BJ (cell line): Measurements from ENCODE around the gene HOXA3. TPM values are rescaled to one million over a fixed set of nuclear protein-coding genes. Genes with fewer than 3 reads are reported as not detected.
A peak's percentile ranks its signal among the peaks of the same experiment; 100 is the strongest.

Source experiments
- CTCF ChIA-PET: fragments of 350-600 bp; formaldehyde crosslinking; extraction: SDS; loops from one replicate; lab custom pipeline; 2021; ENCODE audit warnings: antibody characterized with exemption, inconsistent platforms; lab: Yijun Ruan, JAX
- POLR2A ChIA-PET: fragments of 300-600 bp; sonication (Branson Sonifier 250); formaldehyde crosslinking; extraction: SDS; loops from one replicate; lab custom pipeline; 2021; ENCODE audit warnings: antibody characterized with exemption; lab: Charles Lee
- DNase-seq: peaks from one replicate; pipeline ENCODE4 v3.0.0-alpha.2; 2011; ENCODE audit warnings: low read depth
- H3K27me3 ChIP-seq: 2 replicates; pipeline ENCODE4 v1.6.0; 2011; ENCODE audit warnings: low read length; ENCODE audit not compliant: control insufficient read depth, insufficient read depth
- H3K36me3 ChIP-seq: 2 replicates; pipeline ENCODE4 v1.5.1; 2011; ENCODE audit warnings: low read length; ENCODE audit not compliant: control insufficient read depth, insufficient read depth
- H3K4me3 ChIP-seq: 2 replicates; pipeline ENCODE4 v1.5.1; 2011; ENCODE audit warnings: low read depth, mild to moderate bottlenecking, control low read depth, low read length
- CTCF ChIP-seq: IDR thresholded peaks from 2 replicates; pipeline ENCODE4 v1.5.1; 2011; ENCODE audit warnings: low read depth, mild to moderate bottlenecking, control low read depth, inconsistent platforms, low read length, moderate library complexity; ENCODE audit not compliant: insufficient read depth
- polyA plus RNA-seq: library from polyadenylated mRNA; depleted of rRNA; stranded (reverse); fragments of >200 nt; gene quantifications from 2 replicates; pipeline ENCODE4 v1.2.3, GENCODE V29; 2011

HOXA3 gene
- polyA plus RNA-seq, 1 experiment: 0.15 TPM

DNA sequence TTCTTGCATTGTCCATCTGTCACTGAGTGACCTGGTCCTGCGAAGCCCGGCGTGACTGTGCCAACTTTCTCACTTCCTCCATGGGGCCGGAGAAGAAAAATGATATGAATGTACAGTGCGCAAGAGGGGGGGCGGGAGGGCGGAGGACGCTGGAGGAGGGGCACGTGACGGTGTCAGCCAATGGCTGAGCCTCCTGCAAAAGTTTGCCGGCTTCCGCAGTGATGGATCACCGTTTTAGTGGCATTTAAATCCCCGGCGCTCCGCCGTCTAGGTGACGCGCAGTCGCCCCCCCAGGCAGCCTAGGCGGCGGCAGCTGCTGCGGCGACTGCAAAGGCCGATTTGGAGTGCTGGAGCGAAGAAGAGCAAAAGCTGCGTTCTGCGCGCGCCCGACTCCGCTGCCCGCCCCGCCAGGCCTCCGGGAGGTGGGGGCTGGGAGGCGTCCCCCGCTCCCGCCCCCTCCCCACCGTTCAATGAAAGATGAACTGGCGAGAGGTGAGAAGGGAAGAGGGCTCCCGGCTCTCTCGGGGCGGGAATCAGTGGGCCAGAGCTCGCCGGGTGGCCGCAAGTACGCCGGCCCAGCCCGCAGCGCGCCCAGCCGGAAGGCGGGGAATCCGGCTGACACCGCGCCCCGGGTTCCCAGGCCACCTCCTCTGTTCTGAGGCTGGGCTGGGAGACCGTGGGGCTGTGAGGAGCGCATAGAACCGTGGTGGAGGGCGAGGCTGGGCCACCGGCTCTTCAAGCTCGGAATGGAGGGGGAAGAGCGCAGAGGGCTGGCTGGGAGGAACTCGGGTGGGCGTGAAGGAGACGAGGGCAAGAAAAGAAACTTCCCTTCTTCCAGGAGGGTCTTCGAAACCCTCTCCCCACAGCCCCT lies 56.3 kb downstream of the HOXA3 start, which contains the start of gene HOXA1:
Gene HOXA1 (minus strand): TSS at position 104 of the 871 bp plus-strand sequence. CDS start 88 bp downstream, at position 16.
- CTCF ChIA-PET: interaction anchor here (0.6 to 1.5 kb wide), 7 partner anchors 13 to 55 kb away, joined by 3 to 6 read pairs (median 3); partner anchors contain the start of gene HOXA5
- POLR2A ChIA-PET: no interaction called here
- no peak for TF ChIP-seq CTCF

DNA sequence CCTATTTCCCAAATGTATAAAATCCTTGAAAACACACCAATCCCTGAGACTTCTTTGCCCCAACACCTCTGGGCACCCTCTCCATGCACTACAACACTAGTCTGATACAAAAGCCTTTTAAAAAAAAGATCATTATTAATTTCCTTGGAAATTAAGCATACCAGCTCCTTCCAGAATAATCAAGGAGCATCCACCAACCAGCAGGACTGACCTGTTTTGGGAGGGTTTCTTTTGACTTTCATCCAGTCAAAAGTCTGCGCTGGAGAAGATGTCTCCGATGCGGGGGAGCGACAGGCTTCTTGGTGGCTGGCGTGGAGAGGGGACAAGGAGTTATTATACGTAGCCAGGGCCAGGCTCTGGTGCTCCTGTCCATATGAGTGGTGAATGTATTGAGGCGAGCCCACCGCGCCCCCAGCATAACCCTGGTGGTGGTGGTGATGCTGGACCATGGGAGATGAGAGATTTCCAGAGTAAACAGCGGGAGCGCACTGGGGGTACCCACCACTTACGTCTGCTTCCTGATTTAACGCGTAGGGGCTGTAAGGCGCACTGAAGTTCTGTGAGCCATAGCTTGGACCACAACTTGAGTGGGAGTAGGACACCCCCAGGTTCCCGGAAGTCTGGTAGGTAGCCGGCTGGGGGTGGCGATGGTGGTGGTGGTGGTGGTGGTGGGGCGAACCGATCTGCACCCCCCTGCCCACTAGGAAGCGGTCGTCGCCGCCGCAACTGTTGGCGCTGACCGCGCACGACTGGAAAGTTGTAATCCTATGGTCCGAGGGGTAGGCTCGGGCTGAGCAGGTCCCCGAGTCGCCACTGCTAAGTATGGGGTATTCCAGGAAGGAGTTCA lies 57.1 kb downstream of the HOXA3 start:
- DNase-seq: no peak
- ChIA-PET CTCF (interaction anchor here (1.5 to 2.6 kb wide), 2 partner anchors 13 kb away, joined by 5 to 8 read pairs; no protein-coding TSS in a partner anchor), POLR2A (no interaction called here)
- TF ChIP-seq CTCF: no peak
- H3K36me3 ChIP-seq: no peaks in the 10 kb centered on the region
- peak overlapping the region; percentile 87 for H3K4me3 ChIP-seq
- H3K27me3 ChIP-seq: no peaks in the 10 kb centered on the region

More for the DNA sequence above, 56.3 kb downstream of the HOXA3 start, which contains the start of gene HOXA1:
- Histone ChIP-seq H3K27me3 (no peaks in the 10 kb centered on the region), H3K4me3 (peak within 1 kb of the TSS; percentile 87), H3K36me3 (no peaks in the 10 kb centered on the region)
- peak; percentile 48 for DNase-seq

GRCh38 chr7:27094304-27095049 lies 57.9 kb downstream of the HOXA3 start:
- no peaks in the 10 kb centered on the region for H3K36me3 ChIP-seq
- ChIA-PET POLR2A (no interaction called here), CTCF (interaction anchor here (2.6 kb wide), 1 partner anchor 12 kb away, joined by 8 read pairs; no protein-coding TSS in a partner anchor)
- no peak for TF ChIP-seq CTCF
- H3K4me3 ChIP-seq: no peak overlapping the region
- no peak for DNase-seq
- H3K27me3 ChIP-seq: peaks cover 4% of the 10 kb centered on the region; the same call in 1 of the 2 replicates

GRCh38 chr7:27093184-27093895 lies 59.0 kb downstream of the HOXA3 start:
- H3K4me3 ChIP-seq: no peak overlapping the region
- peaks cover 4% of the 10 kb centered on the region; the same call in 1 of the 2 replicates for H3K27me3 ChIP-seq
- DNase-seq: no peak
- no peaks in the 10 kb centered on the region for H3K36me3 ChIP-seq
- POLR2A ChIA-PET: no interaction called here
- CTCF ChIA-PET: interaction anchor here (1.1 to 2.6 kb wide), 3 partner anchors 11 to 67 kb away, joined by 3 to 8 read pairs (median 4); no protein-coding TSS in a partner anchor
- TF ChIP-seq CTCF: no peak
